KOPT-K1 (cell line): ENCODE data around the gene SOX8.
A peak's percentile ranks its signal among the peaks of the same experiment; 100 is the strongest.

Experiments
- H3K27ac ChIP-seq: fragments of 200-600 bp; sonication (generic); 2 replicates; pipeline ENCODE4 v1.5.1; 2016; ENCODE audit warnings: antibody characterized with exemption, mild to moderate bottlenecking, low read depth, low read length; ENCODE audit not compliant: poor library complexity, severe bottlenecking
- H3K36me3 ChIP-seq: fragments of 200-600 bp; sonication (generic); 2 replicates; pipeline ENCODE4 v1.5.1; 2017; ENCODE audit warnings: antibody characterized with exemption, mild to moderate bottlenecking, low read length, moderate library complexity; ENCODE audit not compliant: insufficient read depth
- H3K9me3 ChIP-seq: fragments of 200-600 bp; sonication (generic); 2 replicates; pipeline ENCODE4 v1.5.1; 2017; ENCODE audit warnings: antibody characterized with exemption, low read length, mild to moderate bottlenecking; ENCODE audit not compliant: insufficient read depth, poor library complexity, severe bottlenecking

SOX8 gene

GRCh38 chr16:965036-965395 is 16.6 kb upstream of the SOX8 start:
- Histone ChIP-seq H3K9me3 (no peaks in the 10 kb centered on the region), H3K27ac (no peak overlapping the region), H3K36me3 (peaks cover 16% of the 10 kb centered on the region; the same call in 1 of the 2 replicates)

GRCh38 chr16:965487-965886 is 16.1 kb upstream of the SOX8 start:
- no peaks in the 10 kb centered on the region for H3K9me3 ChIP-seq
- H3K36me3 ChIP-seq = peaks cover 16% of the 10 kb centered on the region; the same call in 1 of the 2 replicates
- no peak overlapping the region for H3K27ac ChIP-seq

GRCh38 chr16:966035-966434 is 15.5 kb upstream of the SOX8 start:
- no peak overlapping the region for H3K27ac ChIP-seq
- H3K9me3 ChIP-seq = no peaks in the 10 kb centered on the region
- peaks cover 16% of the 10 kb centered on the region; the same call in 1 of the 2 replicates for H3K36me3 ChIP-seq

- peaks cover 16% of the 10 kb centered on the region; the same call in 1 of the 2 replicates for H3K36me3 ChIP-seq
- no peaks in the 10 kb centered on the region for H3K9me3 ChIP-seq
- no peak overlapping the region for H3K27ac ChIP-seq
These were observed 15.1 kb upstream of the SOX8 start for GRCh38 chr16:966505-966904.

GRCh38 chr16:967077-967541 is 14.5 kb upstream of the SOX8 start:
- Histone ChIP-seq H3K9me3 (no peaks in the 10 kb centered on the region), H3K27ac (no peak overlapping the region), H3K36me3 (peaks cover 16% of the 10 kb centered on the region; the same call in 1 of the 2 replicates)

GRCh38 chr16:967546-968295 is 13.8 kb upstream of the SOX8 start:
- peaks cover 16% of the 10 kb centered on the region; the same call in 1 of the 2 replicates for H3K36me3 ChIP-seq
- no peak overlapping the region for H3K27ac ChIP-seq

GRCh38 chr16:968620-969019 is 12.9 kb upstream of the SOX8 start:
- Histone ChIP-seq H3K36me3 (peaks cover 16% of the 10 kb centered on the region; the same call in 1 of the 2 replicates), H3K9me3 (no peaks in the 10 kb centered on the region), H3K27ac (no peak overlapping the region)

More at GRCh38 chr16:967546-968295, 13.8 kb upstream of the SOX8 start:
- H3K9me3 ChIP-seq = no peaks in the 10 kb centered on the region

GRCh38 chr16:969508-970385 is 11.8 kb upstream of the SOX8 start:
- H3K36me3 ChIP-seq = peaks cover 16% of the 10 kb centered on the region; the same call in 1 of the 2 replicates
- peak overlapping the region; percentile 66 for H3K27ac ChIP-seq
- H3K9me3 ChIP-seq = no peaks in the 10 kb centered on the region

- Histone ChIP-seq H3K36me3 (peaks cover 16% of the 10 kb centered on the region; the same call in 1 of the 2 replicates), H3K27ac (peak overlapping the region; percentile 66), H3K9me3 (no peaks in the 10 kb centered on the region)
These were observed 11.2 kb upstream of the SOX8 start for GRCh38 chr16:970386-970765.

- no peaks in the 10 kb centered on the region for H3K9me3 ChIP-seq
- peak within 1 kb of the TSS; percentile 66 for H3K27ac ChIP-seq
- H3K36me3 ChIP-seq = peaks cover 14% of the 10 kb centered on the region; the same call in 1 of the 2 replicates
These were observed 10.6 kb upstream of the SOX8 start, which contains the start of gene LMF1 for GRCh38 chr16:970766-971581. LMF1 (minus strand) TSS chr16:970984; CDS start chr16:970980, 4 bp downstream.

- no peaks in the 10 kb centered on the region for H3K9me3 ChIP-seq
- peaks cover 8% of the 10 kb centered on the region; the same call in 1 of the 2 replicates for H3K36me3 ChIP-seq
- no peak overlapping the region for H3K27ac ChIP-seq
These were observed 10.0 kb upstream of the SOX8 start for GRCh38 chr16:971582-971905.

- H3K9me3 ChIP-seq = no peaks in the 10 kb centered on the region
- H3K27ac ChIP-seq = no peak overlapping the region
- peaks cover 4% of the 10 kb centered on the region; the same call in 1 of the 2 replicates for H3K36me3 ChIP-seq
These were observed 9.6 kb upstream of the SOX8 start for GRCh38 chr16:971981-972315.

GRCh38 chr16:972316-973002 is 9.1 kb upstream of the SOX8 start:
- no peaks in the 10 kb centered on the region; the same call in 1 of the 2 replicates for H3K36me3 ChIP-seq
- H3K27ac ChIP-seq = no peak overlapping the region
- no peaks in the 10 kb centered on the region for H3K9me3 ChIP-seq

GRCh38 chr16:973366-973765 is 8.2 kb upstream of the SOX8 start:
- Histone ChIP-seq H3K9me3 (no peaks in the 10 kb centered on the region), H3K36me3 (no peaks in the 10 kb centered on the region; the same call in 1 of the 2 replicates), H3K27ac (no peak overlapping the region)
